Measurements from ENCODE around the gene KIFC1. TPM values are rescaled to one million over a fixed set of nuclear protein-coding genes. Genes with fewer than 3 reads are reported as not detected.

The KIFC1 gene
- total and polyA plus RNA-seq, 9 of the 15 experiments (the other 6 are each of a cell fraction or from before 2014, with no cell fraction given) = 1.3 to 95.2 (median 76.9) TPM

DNA sequence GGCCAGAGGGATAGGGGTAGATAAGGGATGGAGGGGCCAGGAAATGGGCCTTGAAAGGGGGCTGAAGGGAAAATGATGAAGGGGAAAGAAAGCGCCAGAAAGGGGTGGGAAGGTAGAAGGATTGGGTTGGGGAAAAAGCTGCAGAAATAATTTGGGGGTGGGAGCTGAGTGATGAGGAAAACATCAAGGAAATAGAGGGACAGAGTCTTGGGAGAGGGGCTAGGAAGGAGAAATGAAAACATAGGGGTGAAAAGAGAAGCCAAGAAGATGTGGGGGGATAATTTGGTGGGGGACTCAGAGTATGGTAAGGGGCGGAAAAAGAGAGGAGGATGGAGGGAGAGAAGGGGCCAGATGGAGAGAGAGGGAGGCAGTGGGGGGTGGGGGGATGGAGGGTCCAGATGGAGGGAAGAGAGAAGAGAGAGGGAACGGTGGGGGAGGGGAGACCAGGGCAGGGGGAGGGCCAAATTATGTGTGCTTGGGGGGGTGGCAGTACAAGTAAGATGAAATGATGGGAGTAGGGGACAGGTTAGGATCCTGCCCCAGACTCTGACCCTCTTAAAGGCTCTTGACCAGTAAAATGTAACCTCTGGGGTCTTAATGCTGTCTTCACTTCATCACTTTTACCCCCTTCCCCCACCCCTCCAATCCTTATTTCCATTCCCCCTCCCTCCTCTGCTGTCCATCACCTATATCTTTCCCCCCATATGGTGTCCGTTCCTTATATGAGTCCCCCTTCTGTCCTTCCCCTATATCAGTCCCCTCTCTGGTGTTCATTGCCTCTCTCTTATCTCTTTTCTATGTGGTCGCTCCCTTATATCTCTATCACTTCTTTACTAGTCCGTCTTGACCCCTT lies 29.1 kb downstream of the KIFC1 start (continued):
- TF ChIP-seq, protein P1, sequence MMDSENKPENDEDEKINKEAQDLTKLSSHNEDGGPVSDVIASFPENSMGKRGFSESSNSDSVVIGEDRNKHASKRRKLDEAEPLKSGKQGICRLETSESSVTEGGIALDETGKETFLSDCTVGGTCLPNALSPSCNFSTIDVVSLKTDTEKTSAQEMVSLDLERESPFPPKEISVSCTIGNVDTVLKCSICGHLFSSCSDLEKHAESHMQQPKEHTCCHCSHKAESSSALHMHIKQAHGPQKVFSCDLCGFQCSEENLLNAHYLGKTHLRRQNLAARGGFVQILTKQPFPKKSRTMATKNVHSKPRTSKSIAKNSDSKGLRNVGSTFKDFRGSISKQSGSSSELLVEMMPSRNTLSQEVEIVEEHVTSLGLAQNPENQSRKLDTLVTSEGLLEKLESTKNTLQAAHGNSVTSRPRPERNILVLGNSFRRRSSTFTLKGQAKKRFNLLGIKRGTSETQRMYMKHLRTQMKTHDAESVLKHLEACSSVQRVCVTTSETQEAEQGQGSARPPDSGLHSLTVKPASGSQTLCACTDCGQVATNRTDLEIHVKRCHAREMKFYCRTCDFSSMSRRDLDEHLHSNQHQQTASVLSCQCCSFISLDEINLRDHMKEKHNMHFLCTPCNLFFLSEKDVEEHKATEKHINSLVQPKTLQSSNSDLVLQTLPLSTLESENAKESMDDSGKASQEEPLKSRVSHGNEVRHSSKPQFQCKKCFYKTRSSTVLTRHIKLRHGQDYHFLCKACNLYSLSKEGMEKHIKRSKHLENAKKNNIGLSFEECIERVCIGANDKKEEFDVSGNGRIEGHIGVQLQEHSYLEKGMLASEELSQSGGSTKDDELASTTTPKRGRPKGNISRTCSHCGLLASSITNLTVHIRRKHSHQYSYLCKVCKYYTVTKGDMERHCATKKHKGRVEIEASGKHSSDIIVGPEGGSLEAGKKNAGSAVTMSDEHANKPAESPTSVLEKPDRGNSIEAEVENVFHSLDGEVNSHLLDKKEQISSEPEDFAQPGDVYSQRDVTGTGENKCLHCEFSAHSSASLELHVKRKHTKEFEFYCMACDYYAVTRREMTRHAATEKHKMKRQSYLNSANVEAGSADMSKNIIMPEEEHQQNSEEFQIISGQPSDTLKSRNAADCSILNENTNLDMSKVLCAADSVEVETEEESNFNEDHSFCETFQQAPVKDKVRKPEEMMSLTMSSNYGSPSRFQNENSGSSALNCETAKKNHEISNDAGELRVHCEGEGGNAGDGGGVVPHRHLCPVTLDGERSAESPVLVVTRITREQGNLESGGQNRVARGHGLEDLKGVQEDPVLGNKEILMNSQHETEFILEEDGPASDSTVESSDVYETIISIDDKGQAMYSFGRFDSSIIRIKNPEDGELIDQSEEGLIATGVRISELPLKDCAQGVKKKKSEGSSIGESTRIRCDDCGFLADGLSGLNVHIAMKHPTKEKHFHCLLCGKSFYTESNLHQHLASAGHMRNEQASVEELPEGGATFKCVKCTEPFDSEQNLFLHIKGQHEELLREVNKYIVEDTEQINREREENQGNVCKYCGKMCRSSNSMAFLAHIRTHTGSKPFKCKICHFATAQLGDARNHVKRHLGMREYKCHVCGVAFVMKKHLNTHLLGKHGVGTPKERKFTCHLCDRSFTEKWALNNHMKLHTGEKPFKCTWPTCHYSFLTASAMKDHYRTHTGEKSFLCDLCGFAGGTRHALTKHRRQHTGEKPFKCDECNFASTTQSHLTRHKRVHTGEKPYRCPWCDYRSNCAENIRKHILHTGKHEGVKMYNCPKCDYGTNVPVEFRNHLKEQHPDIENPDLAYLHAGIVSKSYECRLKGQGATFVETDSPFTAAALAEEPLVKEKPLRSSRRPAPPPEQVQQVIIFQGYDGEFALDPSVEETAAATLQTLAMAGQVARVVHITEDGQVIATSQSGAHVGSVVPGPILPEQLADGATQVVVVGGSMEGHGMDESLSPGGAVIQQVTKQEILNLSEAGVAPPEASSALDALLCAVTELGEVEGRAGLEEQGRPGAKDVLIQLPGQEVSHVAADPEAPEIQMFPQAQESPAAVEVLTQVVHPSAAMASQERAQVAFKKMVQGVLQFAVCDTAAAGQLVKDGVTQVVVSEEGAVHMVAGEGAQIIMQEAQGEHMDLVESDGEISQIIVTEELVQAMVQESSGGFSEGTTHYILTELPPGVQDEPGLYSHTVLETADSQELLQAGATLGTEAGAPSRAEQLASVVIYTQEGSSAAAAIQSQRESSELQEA (IDR thresholded peaks at IDR 0.05; ENCODE audit: low read depth) = peak; percentile 65; the same call in 1 of the 2 replicates
- TF ChIP-seq ARNT (IDR thresholded peaks at IDR 0.05) (peak; percentile 66 to 80; a peak in 2 of 4 replicates), ZNF551 (CRISPR knock-in tag; IDR thresholded peaks at IDR 0.05) (no peak), ZNF717 (CRISPR knock-in tag; IDR thresholded peaks at IDR 0.05) (no peak), SMARCC2 (IDR thresholded peaks at IDR 0.05; ENCODE audit: low read depth) (no peak), GABPB1 (CRISPR knock-in tag; IDR thresholded peaks at IDR 0.05) (peak; percentile 77), SRF (CRISPR knock-in tag; IDR thresholded peaks at IDR 0.05) (no peak), MBD2 (IDR thresholded peaks at IDR 0.05; ENCODE audit: borderline replicate concordance, low read depth) (no peak; the same call in 1 of the 2 replicates), BACH1 (tag; IDR thresholded peaks at IDR 0.05) (no peak), TCFL5 (CRISPR knock-in tag; conservative IDR thresholded peaks at IDR 0.05) (no peak), HCFC1 (IDR thresholded peaks at IDR 0.05; ENCODE audit: low read depth, low read length) (peak; percentile 74), CREBBP (IDR thresholded peaks at IDR 0.05; ENCODE audit: low read depth, low read length) (no peak), CBFA2T3 (IDR thresholded peaks at IDR 0.05) (peak; percentile 72), ZNF274 (IDR thresholded peaks at IDR 0.05; ENCODE audit: borderline replicate concordance, low read depth, low read length) (no peak), SMARCE1 (IDR thresholded peaks at IDR 0.05) (no peak; the same call in 1 of the 2 replicates), ZNF133 (CRISPR knock-in tag; IDR thresholded peaks at IDR 0.05) (no peak)
- TF ChIP-seq, protein P2, sequence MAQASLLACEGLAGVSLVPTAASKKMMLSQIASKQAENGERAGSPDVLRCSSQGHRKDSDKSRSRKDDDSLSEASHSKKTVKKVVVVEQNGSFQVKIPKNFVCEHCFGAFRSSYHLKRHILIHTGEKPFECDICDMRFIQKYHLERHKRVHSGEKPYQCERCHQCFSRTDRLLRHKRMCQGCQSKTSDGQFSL (CRISPR knock-in tag; IDR thresholded peaks at IDR 0.05) = 0 out of 2 replicates have a peak, but pooled peaks have one; percentile 47
- TF ChIP-seq, protein P2 (tag; IDR thresholded peaks at IDR 0.05) = peak in 1 of 2 experiments; percentile 64; a peak in 1 of 4 replicates
- TF ChIP-seq, protein P3, sequence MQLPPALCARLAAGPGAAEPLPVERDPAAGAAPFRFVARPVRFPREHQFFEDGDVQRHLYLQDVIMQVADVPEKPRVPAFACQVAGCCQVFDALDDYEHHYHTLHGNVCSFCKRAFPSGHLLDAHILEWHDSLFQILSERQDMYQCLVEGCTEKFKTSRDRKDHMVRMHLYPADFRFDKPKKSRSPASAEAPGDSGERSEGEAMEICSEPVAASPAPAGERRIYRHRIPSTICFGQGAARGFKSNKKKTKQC (CRISPR knock-in tag; IDR thresholded peaks at IDR 0.05) = no peak
